ENCODE data around the gene MAP4. TPM values are rescaled to one million over a fixed set of nuclear protein-coding genes. Genes with fewer than 3 reads are reported as not detected.
"Not testable (repeated sequence)": the region's sequence is repeated elsewhere in the genome, so short reads cannot be mapped to it uniquely, and the experiment has no call there.

MAP4 gene
- total and polyA plus RNA-seq, 10 donors: 22.3 to 163 (median 100) TPM

- Histone ChIP-seq H3K4me3 (no peak overlapping the region), H3K36me3 (peaks cover 5 to 100% (median 87%) of the 10 kb centered on the region in 6 donors), H3K27me3 (replicated peaks in 1 of 7) (no peaks in the 10 kb centered on the region), H3K27ac (no peak overlapping the region), H3K4me1 (peaks cover 0 to 7% (median 0%) of the 10 kb centered on the region in 6 donors), H3K9me3 (no peaks in the 10 kb centered on the region)
- 90 to 96% (median 95%) methylated on average over 7 of the region's 7 CpGs for WGBS, 5 donors
- TF ChIP-seq POLR2AphosphoS5 (IDR thresholded peaks at IDR 0.05) (no peak), POLR2A (IDR thresholded peaks at IDR 0.05) (no peak)
- TF ChIP-seq, protein P1, sequence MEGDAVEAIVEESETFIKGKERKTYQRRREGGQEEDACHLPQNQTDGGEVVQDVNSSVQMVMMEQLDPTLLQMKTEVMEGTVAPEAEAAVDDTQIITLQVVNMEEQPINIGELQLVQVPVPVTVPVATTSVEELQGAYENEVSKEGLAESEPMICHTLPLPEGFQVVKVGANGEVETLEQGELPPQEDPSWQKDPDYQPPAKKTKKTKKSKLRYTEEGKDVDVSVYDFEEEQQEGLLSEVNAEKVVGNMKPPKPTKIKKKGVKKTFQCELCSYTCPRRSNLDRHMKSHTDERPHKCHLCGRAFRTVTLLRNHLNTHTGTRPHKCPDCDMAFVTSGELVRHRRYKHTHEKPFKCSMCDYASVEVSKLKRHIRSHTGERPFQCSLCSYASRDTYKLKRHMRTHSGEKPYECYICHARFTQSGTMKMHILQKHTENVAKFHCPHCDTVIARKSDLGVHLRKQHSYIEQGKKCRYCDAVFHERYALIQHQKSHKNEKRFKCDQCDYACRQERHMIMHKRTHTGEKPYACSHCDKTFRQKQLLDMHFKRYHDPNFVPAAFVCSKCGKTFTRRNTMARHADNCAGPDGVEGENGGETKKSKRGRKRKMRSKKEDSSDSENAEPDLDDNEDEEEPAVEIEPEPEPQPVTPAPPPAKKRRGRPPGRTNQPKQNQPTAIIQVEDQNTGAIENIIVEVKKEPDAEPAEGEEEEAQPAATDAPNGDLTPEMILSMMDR (IDR thresholded peaks at IDR 0.05 in 8 of 11, conservative IDR thresholded peaks at IDR 0.05 in 3 of 11): no peak
- intact Hi-C loops (cut with DNase I; ENCODE audit: low total_unique reads): no loop called here
- DNase-seq: no peak
Measured at GRCh38 chr3:47841786-47842349, 174.3 kb downstream of the MAP4 start.

GRCh38 chr3:47838503-47838902, 177.7 kb downstream of the MAP4 start:
- WGBS, 5 donors: 90 to 97% (median 94%) methylated on average over 5 of the region's 5 CpGs
- Histone ChIP-seq H3K4me3 (no peak overlapping the region), H3K36me3 (peaks cover 5 to 100% (median 84%) of the 10 kb centered on the region in 6 donors), H3K27ac (no peak overlapping the region), H3K9me3 (no peaks in the 10 kb centered on the region), H3K27me3 (replicated peaks in 1 of 7) (no peaks in the 10 kb centered on the region), H3K4me1 (peaks cover 0 to 7% (median 0%) of the 10 kb centered on the region in 6 donors)
- DNase-seq: no peak
- intact Hi-C loops (cut with DNase I; ENCODE audit: low total_unique reads): loop anchor here (5.0 kb wide), 2 partner anchors 149 to 314 kb away; no protein-coding TSS in a partner anchor
- no peak for TF ChIP-seq POLR2A (IDR thresholded peaks at IDR 0.05)
- TF ChIP-seq, protein P1 (IDR thresholded peaks at IDR 0.05 in 8 of 11, conservative IDR thresholded peaks at IDR 0.05 in 3 of 11): no peak
- no peak for TF ChIP-seq POLR2AphosphoS5 (IDR thresholded peaks at IDR 0.05)

DNA sequence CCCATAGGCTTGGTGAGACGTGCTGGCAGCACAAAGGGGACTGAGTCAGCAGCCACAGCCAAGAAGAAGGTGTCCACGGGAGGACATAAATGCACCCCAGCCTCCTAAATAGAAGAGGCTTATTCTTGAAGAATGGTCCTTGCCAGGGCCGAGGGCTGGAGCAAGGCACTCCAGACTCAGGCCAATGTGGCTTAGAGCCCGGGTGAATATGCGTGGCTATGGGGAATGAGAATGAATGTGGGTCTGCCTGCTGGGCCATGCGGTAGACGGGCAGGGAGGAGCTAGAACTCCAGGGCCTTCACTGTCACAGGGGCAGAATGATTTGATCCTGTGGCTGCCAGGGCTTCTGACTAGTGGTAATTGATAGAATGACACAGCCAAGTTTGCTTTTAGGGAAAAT, 179.2 kb downstream of the MAP4 start:
- Histone ChIP-seq H3K4me1 (peaks cover 0 to 7% (median 0%) of the 10 kb centered on the region in 6 donors), H3K27ac (no peak overlapping the region), H3K4me3 (no peak overlapping the region), H3K36me3 (peaks cover 0 to 100% (median 83%) of the 10 kb centered on the region in 6 donors), H3K27me3 (replicated peaks in 1 of 7) (no peaks in the 10 kb centered on the region), H3K9me3 (no peaks in the 10 kb centered on the region)
- 88 to 97% (median 92%) methylated on average over 7 of the region's 7 CpGs for WGBS, 5 donors
- intact Hi-C loops (cut with DNase I; ENCODE audit: low total_unique reads): loop anchor here (5.0 kb wide), 2 partner anchors 150 to 315 kb away; no protein-coding TSS in a partner anchor
- DNase-seq: no peak
- TF ChIP-seq, protein P1 (IDR thresholded peaks at IDR 0.05 in 8 of 11, conservative IDR thresholded peaks at IDR 0.05 in 3 of 11): no peak
- TF ChIP-seq POLR2A (IDR thresholded peaks at IDR 0.05) (no peak), POLR2AphosphoS5 (IDR thresholded peaks at IDR 0.05) (no peak)

- H3K9me3 ChIP-seq; intact Hi-C loops (cut with DNase I; ENCODE audit: low total_unique reads); H3K27ac ChIP-seq; H3K4me3 ChIP-seq; H3K27me3 ChIP-seq (replicated peaks in 1 of 7); DNase-seq: not testable (repeated sequence)
- H3K4me1 ChIP-seq: peaks cover 17 to 31% (median 23%) of the 10 kb centered on the region in 6 donors
- H3K36me3 ChIP-seq: peaks cover 0 to 78% (median 72%) of the 10 kb centered on the region in 6 donors
- whole genome bisulfite sequencing, 5 donors: 55 to 67% (median 60%) methylated on average over 9 of the region's 9 CpGs
Measured at GRCh38 chr3:47829482-47829881, 186.7 kb downstream of the MAP4 start.
